Activated gamma-delta T cell treated with anti-CD3 and anti-CD28 coated beads, Interleukin-2, amount 50 U/mL, for 16 hours (primary cell): Measurements from ENCODE around the gene CAPN5.

Source experiments
- DNase-seq: peaks from one replicate; pipeline ENCODE4 v3.0.0-alpha.2; 2020; ENCODE audit warnings: low read depth

The CAPN5 gene

DNA sequence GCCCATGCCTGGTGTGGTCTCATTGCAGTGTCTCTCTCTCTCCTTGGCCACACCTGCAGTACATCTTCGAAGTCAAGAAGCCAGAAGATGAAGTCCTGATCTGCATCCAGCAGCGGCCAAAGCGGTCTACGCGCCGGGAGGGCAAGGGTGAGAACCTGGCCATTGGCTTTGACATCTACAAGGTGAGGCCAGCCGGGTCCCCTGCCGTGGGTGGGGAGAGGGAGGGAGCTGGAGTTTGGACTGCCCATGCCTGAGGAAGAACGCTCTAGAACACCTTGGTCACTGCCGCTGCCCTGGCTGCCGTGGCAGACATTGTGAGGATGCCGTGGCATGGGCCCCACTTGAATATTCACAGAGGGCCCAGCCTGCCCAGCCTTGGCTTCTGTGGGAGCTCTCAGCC is 52.2 kb downstream of the CAPN5 start:
- DNase-seq, result no peak

DNA sequence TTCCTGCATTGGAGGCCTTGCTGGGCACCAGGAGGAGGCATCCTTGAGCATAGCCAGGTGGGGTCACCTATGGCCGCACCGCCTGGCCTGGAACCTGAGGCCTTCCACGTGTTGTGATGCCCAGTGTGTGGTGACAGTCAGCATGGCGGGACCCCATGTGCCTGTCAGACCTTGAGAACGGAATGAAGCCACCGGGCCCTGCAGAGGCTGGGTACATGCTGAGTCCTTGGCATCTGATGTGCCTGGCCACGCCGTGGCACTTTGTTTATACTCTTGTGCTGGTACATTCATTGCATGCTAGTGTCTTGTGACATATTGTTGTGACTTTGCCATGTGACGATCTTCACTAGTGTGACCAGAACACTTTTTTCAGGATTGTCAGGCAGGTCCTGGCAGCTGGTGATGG is 52.8 kb downstream of the CAPN5 start:
- DNase-seq, result no peak

DNA sequence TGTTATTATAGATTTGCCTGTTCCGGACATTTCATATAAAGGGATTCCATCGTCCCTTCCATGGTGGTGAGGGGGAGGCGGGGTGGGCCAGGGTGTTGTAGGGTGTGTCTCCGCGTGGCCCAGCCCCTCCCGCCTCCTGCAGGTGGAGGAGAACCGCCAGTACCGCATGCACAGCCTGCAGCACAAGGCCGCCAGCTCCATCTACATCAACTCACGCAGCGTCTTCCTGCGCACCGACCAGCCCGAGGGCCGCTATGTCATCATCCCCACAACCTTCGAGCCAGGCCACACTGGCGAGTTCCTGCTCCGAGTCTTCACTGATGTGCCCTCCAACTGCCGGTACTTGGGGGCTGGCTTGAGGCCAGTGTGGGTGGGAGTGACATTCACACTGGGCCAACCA is 53.8 kb downstream of the CAPN5 start:
- no peak for DNase-seq

DNA sequence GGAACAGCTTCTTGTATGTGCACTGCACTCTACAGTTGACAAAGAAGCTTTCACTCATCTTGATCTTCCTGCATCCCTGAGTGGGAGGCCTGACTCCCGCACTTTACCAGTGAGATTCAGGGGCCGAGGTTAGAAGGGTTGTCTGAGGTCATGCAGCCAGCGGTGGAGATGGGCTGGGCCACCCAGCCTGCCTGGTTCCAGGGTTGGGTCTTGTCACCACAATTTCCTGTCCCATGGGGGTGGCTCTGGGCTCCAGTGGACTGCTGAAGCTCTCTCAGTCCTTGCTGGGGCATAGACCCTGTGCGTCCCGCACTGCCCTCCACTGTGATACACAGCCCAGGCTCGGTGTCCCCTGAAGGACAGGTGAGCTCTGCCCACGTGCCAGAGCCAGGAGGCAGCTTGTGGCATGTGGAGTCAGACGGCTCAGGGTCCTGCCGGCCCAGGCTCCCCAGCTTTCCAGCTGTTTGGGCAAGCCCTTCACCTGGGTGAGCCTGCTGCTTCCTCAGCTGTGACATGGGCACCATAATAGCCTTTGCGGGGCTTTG is 54.4 kb downstream of the CAPN5 start:
- DNase-seq, result no peak

DNA sequence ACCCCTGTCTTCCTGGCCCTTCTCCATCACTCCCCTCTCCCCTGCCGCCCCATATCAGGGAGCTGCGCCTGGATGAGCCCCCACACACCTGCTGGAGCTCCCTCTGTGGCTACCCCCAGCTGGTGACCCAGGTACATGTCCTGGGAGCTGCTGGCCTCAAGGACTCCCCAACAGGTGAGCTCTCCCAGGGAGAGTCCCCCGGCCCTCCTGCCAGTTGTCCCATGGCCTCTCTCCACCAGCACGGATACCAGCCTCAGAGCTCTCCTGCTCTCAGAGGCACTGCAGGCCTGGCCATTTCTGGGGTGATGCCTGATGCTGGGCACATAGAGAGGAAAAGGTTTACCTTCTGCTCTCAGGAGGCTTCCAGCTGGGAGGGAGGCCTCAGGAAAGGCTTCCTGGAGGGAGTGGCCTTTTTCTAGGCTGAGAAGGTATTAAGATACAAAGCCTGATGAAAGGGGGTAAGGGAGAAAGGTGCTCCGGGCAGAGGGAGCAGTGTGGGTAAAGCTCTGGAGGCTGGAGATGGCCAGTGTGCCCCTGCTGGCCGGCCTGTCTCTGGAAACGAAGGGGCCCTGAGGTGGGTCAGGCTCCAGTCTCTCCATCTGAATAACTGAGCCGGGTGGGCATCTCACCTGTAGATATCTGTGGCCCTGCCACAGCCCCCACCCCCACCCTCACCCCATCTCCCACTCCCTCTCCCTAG is 55.3 kb downstream of the CAPN5 start:
- no peak for DNase-seq

DNA sequence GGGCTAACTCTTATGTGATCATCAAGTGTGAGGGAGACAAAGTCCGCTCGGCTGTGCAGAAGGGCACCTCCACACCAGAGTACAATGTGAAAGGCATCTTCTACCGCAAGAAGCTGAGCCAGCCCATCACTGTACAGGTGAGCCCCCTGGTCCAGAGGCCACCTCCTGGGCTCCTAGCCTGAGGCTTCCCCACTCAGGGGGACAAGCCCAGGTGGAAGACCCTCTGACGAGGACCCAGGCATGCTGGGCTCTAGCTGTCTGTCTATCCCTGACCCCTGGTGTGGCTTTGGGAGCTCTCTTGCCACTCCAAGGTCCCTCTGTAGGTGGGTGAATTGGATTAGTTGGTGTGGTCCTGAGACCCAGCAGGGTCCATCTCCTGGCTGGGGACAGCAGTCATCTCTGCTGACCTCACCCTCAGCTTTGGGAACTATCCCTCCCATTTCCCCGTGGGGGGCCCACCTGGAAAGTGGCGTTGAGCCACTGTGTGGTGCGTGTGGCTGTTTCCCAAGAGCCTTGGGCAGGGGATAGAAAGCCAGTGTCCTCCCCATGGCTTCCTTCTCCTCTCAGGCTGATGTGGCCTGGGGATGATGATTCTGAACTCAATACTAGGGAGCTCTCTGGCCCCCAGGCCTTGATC is 55.9 kb downstream of the CAPN5 start:
- no peak for DNase-seq

DNA sequence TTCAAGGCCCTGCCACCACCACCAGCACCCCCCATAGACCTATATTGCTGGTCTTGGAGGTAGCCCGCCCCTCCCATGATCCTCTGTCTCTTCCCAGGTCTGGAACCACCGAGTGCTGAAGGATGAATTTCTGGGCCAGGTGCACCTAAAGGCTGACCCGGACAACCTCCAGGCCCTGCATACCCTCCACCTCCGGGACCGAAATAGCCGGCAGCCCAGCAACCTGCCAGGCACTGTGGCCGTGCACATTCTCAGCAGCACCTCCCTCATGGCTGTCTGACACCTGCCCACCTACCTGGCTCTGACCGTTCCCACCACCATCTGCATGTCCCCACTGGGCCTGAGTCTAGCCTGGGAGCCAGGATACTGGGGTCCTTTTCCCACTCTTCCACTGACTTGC is 56.8 kb downstream of the CAPN5 start:
- no peak for DNase-seq

DNA sequence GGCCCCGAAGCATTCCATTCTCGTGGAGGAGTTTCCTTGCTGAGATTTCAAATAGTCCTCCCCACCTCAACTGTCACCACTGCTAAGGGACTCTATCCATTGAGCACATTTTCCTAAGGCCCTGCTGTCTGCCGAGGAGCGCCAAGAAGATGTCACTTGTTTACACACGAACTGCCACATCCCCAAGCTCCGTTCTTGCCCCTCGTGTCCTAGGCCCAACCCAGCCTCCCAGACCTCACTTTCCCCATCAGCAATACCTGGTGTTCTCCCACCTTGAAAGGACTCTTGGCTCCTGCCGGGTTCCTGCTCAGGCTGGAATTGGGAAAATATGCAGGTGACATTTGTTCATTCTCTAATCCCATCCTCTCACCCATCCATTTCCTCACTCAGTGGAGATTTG is 57.3 kb downstream of the CAPN5 start:
- DNase-seq, result no peak

DNA sequence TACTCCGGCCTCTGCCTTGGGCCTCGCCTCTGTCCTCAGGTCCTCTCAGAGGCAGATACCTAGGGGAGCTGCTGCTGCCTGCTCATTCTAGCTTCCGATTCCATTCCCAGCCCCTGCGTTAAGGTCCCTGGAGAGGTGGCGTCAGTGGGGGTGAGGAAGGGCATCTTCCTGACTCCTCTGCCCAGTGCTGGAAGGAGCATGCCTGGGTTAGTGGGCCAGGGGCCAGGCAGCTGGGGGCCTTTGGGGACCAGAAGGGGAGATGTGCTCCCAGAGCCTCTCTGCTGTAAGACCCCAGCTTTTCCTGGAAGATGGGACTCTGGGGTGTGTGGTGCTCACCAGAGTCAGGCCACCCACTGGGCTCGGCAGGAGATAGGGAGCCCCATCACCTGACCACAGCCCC is 57.7 kb downstream of the CAPN5 start:
- DNase-seq, result no peak

DNA sequence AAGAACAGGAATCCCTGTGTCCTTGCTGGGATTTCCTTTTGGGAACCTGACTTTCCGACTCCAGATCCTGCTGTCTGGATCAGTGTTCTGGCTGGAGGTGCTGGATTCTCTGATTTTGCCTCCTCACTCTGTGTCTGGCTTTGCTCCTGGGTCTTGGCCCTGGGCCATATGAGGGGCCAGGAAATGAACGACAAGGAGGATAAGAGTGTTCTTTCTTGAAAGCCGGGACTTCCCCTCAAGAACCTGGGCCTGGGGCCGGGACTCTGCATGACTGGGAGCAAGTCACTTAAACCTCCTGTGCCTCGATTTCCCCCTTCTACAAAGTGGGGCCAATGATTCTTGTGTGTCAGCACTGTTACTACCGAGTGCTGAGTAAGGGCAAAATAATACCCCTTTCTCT is 58.4 kb downstream of the CAPN5 start:
- no peak for DNase-seq

DNA sequence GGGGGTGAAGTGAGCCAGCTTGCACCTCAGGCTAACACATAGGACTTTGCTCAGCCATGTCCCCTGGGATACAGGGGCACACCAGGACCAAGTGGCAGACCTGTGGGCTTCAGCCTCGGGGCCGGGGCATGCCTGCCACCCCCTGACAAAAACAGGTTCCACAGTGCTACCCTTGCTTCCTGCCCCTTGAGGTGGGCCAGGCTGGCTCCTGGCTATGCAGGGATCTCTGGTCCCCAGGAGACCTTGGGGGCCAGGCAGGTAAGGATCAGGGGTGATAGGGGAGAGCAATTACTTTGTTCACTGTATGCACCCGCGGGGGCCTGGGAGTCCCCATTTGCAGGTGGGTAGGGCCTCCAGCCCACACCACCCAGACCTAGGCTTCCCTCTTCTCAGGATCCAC is 58.9 kb downstream of the CAPN5 start:
- no peak for DNase-seq

DNA sequence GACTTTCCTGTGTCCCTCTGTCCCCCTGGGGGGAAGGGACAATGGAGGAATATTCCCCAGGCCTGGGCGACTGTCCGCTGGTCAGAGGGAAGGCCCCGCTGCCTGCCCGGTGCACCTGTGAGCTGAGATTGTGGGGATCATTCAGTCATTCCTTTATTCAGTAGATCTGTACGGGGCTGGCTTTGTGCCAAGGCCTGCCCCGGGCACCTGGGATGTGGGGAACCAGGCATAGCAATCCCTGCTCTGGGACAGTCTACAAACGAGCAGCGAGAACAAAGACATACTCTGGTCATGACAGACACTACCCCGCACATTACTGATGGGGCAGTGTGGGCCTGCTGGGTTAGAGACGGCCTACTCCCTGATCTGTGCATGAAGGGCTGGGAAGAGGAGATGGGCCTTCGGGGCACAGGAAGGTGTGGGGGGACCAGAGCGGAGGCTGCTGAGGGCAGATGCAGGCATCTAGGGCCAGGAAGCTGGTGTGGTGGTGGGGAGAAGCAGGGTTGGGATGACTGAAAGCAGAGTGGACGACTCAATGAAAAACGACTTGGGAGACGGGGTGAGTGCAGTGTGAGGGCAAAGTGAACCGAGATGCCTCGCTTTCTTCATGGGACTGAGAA is 59.5 kb downstream of the CAPN5 start:
- no peak for DNase-seq

DNA sequence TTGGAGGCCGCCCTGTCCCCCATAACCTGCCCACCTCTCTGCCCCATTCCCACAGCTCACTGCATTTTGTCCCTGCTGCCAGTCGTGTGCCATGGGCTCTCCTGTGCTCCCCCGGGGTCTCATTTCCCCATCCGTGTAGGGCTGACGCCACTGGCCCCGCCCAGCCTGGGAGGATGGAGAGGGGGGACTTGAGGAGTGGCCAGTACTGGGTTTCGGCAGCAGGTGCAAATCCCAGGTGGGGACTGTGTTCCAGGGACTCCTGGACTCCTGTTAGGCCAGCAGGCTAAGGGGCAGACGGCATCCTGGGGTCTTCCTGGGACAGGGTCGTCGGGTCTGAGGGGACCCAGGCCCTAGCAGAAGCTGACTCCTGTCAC is 60.1 kb downstream of the CAPN5 start:
- no peak for DNase-seq

DNA sequence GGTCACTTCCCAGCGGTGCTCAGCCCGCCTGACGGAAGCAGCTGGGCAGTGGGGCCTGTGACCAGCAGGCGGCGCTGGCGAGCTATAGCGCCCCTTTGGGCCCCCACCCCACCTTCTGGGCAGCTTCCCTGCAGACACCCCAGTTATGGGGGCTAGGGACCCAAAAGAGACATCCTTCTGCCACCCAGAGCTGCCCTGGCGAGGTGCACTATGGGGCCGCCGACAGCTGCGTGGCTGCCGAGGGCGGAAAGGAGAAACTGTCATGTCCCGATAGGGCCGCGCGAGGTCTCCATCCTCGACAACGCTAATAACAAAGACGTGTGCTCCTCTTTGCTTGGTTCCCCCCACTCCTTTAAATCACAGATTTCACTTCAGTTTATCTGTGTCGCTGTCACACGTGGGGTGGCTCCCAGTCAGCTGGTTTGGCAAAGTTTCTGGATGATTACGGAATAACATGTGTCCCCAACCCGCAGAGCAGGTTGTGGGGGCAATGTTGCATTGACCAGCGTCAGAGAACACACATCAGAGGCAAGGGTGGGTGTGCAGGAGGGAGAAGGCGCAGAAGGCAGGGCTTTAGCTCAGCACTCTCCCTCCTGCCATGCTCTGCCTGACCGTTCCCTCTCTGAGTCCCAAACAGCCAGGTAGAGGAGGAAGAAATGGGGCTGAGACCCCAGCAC is 60.6 kb downstream of the CAPN5 start:
- DNase-seq, result peak; percentile 28

DNA sequence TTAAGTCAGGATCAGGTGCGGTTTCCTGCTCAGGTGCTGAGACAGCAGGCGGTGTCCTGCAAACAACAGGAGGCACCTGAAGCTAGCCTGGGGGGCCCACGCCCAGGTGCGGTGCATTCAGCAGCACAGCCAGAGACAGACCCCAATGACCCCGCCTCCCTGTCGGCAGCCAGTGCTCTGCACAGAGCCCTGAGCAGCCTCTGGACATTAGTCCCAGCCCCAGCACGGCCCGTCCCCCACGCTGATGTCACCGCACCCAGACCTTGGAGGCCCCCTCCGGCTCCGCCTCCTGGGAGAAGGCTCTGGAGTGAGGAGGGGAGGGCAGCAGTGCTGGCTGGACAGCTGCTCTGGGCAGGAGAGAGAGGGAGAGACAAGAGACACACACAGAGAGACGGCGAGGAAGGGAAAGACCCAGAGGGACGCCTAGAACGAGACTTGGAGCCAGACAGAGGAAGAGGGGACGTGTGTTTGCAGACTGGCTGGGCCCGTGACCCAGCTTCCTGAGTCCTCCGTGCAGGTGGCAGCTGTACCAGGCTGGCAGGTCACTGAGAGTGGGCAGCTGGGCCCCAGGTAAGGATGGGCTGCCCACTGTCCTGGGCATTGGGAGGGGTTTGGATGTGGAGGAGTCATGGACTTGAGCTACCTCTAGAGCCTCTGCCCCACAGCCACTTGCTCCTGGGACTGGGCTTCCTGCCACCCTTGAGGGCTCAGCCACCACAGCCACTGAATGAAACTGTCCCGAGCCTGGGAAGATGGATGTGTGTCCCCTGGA is 61.3 kb downstream of the CAPN5 start, which contains the start of gene MYO7A:
Gene MYO7A (plus strand): TSS at position 327 of the 772 bp plus-strand sequence. CDS start 2,389 bp downstream, outside the sequence.
- no peak for DNase-seq

DNA sequence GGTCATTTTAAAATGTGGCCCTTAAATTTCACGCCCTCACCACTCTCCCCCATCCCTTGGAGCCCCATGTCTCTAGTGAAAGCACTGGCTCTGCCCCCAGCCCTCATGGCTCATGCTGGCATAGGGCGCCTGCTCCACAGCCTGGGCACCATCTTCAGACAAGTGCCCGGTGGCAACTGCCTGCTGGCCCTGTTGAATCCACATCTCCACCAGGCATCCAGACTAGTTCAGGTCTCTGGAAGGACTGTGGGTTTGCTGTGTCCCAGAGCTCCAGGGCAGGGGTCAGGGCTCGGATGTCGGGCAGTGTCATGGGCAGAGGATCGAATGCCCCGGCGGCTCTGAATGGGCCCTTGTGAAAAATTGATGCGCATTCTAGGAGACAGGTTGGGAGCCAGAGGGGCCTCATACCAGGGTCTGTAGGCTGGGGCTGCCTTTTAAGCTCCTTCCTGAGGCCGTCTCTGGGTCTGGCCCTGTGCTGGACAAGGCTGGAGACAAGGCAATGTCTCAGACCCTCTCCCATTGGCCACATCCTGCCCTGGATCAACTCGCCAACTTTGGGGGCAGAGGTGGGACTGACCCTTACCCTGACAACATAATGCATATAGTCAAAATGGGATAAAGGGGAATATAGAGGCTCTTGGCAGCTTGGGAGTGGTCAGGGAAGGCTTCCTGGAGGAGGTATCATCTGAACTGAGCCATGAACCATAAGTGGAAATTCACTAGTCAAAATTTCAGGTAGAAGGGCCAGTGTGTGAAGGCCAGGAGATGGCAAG is 62.5 kb downstream of the CAPN5 start:
- no peak for DNase-seq

DNA sequence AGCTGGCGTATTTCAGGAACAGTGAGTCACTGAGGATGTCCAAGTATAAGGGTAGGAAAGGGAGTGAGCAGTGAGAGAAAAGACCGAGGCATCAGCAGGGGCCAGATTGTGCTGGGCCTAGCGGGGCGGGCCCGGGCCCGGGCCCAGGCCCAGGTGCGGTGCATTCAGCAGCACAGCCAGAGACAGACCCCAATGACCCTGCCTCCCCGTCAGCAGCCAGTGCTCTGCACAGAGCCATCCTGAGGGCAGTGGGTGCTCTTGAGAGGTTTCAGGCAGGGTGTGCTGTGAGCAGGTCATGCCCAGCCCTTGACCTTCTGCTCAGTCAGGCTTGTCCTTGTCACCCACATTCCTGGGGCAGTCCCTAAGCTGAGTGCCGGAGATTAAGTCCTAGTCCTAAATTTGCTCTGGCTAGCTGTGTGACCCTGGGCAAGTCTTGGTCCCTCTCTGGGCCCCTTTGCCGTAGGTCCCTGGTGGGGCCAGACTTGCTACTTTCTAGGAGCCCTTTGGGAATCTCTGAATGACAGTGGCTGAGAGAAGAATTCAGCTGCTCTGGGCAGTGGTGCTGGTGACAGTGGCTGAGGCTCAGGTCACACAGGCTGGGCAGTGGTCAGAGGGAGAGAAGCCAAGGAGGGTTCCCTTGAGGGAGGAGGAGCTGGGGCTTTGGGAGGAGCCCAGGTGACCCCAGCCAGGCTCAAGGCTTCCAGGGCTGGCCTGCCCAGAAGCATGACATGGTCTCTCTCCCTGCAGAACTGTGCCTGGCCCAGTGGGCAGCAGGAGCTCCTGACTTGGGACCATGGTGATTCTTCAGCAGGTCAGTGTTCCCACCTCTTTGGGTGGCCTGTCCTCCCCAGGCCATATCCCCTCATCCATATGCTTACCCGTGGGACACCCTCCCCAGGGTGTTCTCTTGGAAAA is 63.3 kb downstream of the CAPN5 start:
- no peak for DNase-seq

DNA sequence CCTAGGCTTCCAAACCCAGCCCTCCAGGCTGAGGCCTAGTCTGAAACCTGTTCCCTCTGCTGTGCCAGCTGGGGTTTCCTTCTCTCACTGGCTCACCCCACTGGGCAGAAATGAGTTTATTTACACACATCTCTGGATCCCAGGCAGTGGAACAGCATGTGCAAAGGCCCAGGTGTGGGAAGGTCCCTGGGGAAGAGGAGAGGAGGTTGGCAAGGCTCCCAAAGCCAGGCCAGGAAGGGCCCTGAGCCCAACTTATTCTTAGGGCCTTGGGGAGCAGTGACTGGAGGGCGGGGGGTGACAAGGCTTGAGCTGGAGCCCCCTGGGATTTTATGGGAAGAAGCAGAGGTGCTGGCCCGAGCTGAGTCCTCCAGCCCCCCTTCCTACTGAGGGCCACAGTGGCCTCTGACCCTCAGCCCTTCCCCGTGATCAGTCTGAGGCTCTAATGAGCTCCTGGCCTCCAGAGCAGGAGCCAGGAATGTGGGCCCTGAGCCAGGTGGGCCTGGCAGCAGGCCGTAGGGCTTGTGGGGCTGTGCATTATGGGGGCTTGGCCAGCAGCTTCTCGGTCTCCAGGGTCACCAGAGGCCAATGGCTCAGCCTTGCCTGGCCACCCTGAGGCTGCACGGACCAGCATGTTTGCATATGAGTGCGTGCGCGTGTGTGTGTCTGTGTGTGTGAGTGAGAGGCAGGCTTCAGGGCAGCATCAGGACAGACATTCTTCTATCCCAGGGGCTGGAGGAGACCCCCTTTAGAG is 64.2 kb downstream of the CAPN5 start:
- no peak for DNase-seq

DNA sequence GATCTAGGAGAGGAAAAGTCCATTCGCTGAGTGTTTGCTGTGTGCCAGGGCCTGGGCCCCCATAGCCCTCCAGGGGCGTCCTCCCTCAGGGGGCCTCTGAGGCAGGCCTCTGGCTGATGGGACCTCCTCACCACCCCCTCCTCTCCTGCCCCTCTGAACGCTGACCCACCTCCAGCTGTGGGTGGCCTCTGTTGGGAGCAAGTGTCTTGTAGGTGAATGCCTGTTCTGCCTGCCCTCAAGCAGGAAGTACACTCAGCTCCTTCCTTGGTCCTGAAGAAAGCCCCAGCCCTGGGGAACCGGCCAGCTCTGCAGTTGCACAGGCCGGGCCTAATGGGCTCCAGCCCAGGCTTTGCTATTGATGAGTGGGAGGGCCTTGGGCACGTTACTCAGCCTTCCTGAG is 64.8 kb downstream of the CAPN5 start:
- DNase-seq, result no peak
